ENCODE measurements around the gene SMAD6. TPM values are rescaled to one million over a fixed set of nuclear protein-coding genes. Genes with fewer than 3 reads are reported as not detected.

SMAD6 gene
- total and polyA plus RNA-seq, 9 of the 15 experiments (the other 6 are each of a cell fraction or from before 2014, with no cell fraction given) = 0.10 to 15.5 (median 3.7) TPM

DNA sequence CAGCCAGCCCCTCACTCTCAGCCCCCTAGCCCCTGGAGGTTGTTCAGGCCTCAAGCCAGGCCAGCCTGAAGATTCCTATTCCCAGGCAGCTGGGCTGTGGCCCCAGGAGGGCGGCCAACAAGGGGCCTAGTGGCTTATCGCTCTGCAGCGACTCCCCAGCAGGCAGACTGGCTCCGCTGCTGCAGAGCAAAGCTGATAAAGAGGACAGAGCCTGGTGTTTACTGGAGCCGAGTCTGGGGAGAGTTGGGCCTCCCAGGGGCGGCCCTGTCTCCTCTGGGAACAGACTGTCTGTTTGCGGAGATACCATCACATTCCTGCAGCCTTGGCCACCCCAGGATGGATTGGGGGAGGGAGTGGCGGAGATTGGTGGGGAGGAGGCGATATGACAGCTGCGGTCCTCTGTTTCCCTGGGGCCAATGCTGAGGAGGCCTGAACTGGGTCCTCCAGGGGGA lies 22.4 kb upstream of the SMAD6 start (continued):
- no peak for TF ChIP-seq ATF1 (CRISPR knock-in tag; IDR thresholded peaks at IDR 0.05)
- TF ChIP-seq ATF1 (tag; IDR thresholded peaks at IDR 0.05) = peak; percentile 62
- TF ChIP-seq, protein P1, sequence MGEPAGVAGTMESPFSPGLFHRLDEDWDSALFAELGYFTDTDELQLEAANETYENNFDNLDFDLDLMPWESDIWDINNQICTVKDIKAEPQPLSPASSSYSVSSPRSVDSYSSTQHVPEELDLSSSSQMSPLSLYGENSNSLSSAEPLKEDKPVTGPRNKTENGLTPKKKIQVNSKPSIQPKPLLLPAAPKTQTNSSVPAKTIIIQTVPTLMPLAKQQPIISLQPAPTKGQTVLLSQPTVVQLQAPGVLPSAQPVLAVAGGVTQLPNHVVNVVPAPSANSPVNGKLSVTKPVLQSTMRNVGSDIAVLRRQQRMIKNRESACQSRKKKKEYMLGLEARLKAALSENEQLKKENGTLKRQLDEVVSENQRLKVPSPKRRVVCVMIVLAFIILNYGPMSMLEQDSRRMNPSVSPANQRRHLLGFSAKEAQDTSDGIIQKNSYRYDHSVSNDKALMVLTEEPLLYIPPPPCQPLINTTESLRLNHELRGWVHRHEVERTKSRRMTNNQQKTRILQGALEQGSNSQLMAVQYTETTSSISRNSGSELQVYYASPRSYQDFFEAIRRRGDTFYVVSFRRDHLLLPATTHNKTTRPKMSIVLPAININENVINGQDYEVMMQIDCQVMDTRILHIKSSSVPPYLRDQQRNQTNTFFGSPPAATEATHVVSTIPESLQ (CRISPR knock-in tag; IDR thresholded peaks at IDR 0.05) = no peak
- TF ChIP-seq SAFB2 (IDR thresholded peaks at IDR 0.05; ENCODE audit: borderline replicate concordance, low read depth, low read length, severe bottlenecking) = no peak
- no peak for TF ChIP-seq NFIX (CRISPR knock-in tag; IDR thresholded peaks at IDR 0.05; ENCODE audit: low read depth)
- TF ChIP-seq ZNF668 (CRISPR knock-in tag; IDR thresholded peaks at IDR 0.05) = peak; percentile 58; the same call in 1 of the 2 replicates
- no peak for TF ChIP-seq SIRT6 (IDR thresholded peaks at IDR 0.05; ENCODE audit: low read depth, low read length)
- no peak for TF ChIP-seq ZNF217 (CRISPR knock-in tag; IDR thresholded peaks at IDR 0.05)
- TF ChIP-seq, protein P2, sequence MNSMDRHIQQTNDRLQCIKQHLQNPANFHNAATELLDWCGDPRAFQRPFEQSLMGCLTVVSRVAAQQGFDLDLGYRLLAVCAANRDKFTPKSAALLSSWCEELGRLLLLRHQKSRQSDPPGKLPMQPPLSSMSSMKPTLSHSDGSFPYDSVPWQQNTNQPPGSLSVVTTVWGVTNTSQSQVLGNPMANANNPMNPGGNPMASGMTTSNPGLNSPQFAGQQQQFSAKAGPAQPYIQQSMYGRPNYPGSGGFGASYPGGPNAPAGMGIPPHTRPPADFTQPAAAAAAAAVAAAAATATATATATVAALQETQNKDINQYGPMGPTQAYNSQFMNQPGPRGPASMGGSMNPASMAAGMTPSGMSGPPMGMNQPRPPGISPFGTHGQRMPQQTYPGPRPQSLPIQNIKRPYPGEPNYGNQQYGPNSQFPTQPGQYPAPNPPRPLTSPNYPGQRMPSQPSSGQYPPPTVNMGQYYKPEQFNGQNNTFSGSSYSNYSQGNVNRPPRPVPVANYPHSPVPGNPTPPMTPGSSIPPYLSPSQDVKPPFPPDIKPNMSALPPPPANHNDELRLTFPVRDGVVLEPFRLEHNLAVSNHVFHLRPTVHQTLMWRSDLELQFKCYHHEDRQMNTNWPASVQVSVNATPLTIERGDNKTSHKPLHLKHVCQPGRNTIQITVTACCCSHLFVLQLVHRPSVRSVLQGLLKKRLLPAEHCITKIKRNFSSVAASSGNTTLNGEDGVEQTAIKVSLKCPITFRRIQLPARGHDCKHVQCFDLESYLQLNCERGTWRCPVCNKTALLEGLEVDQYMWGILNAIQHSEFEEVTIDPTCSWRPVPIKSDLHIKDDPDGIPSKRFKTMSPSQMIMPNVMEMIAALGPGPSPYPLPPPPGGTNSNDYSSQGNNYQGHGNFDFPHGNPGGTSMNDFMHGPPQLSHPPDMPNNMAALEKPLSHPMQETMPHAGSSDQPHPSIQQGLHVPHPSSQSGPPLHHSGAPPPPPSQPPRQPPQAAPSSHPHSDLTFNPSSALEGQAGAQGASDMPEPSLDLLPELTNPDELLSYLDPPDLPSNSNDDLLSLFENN (IDR thresholded peaks at IDR 0.05; ENCODE audit: low read depth in 2 of 2, low read length in 2 of 2) = peak in 1 of 2 experiments; percentile 86; a peak in 2 of 4 replicates
- TF ChIP-seq ZNF133 (CRISPR knock-in tag; IDR thresholded peaks at IDR 0.05) = no peak
- TF ChIP-seq PCBP2 (IDR thresholded peaks at IDR 0.05; ENCODE audit: low read depth, low read length, poor library complexity, severe bottlenecking) = no peak
- TF ChIP-seq, protein P3, sequence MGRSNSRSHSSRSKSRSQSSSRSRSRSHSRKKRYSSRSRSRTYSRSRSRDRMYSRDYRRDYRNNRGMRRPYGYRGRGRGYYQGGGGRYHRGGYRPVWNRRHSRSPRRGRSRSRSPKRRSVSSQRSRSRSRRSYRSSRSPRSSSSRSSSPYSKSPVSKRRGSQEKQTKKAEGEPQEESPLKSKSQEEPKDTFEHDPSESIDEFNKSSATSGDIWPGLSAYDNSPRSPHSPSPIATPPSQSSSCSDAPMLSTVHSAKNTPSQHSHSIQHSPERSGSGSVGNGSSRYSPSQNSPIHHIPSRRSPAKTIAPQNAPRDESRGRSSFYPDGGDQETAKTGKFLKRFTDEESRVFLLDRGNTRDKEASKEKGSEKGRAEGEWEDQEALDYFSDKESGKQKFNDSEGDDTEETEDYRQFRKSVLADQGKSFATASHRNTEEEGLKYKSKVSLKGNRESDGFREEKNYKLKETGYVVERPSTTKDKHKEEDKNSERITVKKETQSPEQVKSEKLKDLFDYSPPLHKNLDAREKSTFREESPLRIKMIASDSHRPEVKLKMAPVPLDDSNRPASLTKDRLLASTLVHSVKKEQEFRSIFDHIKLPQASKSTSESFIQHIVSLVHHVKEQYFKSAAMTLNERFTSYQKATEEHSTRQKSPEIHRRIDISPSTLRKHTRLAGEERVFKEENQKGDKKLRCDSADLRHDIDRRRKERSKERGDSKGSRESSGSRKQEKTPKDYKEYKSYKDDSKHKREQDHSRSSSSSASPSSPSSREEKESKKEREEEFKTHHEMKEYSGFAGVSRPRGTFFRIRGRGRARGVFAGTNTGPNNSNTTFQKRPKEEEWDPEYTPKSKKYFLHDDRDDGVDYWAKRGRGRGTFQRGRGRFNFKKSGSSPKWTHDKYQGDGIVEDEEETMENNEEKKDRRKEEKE (IDR thresholded peaks at IDR 0.05; ENCODE audit: borderline replicate concordance in 1 of 2, control insufficient read depth in 1 of 2, low read depth in 2 of 2, low read length in 1 of 2) = peak in 1 of 2 experiments; percentile 80; a peak in 1 of 4 replicates
- no peak for TF ChIP-seq SNRNP70 (optimal IDR thresholded peaks at IDR 0.05; ENCODE audit: low read depth, low read length)
- no peak for TF ChIP-seq PRPF4 (IDR thresholded peaks at IDR 0.05; ENCODE audit: insufficient read depth, low read depth, low read length, poor library complexity, severe bottlenecking)
- no peak for TF ChIP-seq POLR2A (conservative IDR thresholded peaks at IDR 0.05)

Measured in K562 (cell line).